Endothelial cell of umbilical vein (primary cell): ENCODE results near the gene CD300C. TPM values are rescaled to one million over a fixed set of nuclear protein-coding genes. Genes with fewer than 3 reads are reported as not detected.

ENCODE experiments used
- polyA plus RNA-seq, 4 experiments: library from polyadenylated mRNA; depleted of rRNA in 3 of 4; stranded (reverse) in 3 of 4; unstranded in 1 of 4; fragments of >200 nt; gene quantifications; 2 replicates each; pipeline versions ENCODE4 v1.2.1 to v1.2.3, GENCODE V29; 2011 to 2012; ENCODE audit warnings: missing spikeins in 1 of 4
- total RNA-seq: library from RNA; stranded (reverse); gene quantifications from 2 replicates; pipeline ENCODE4 v1.2.3, GENCODE V29; 2021

Gene CD300C
- total and polyA plus RNA-seq, 2 donors (not counting 3 experiments of a cell fraction or from before 2014, with no cell fraction given), result not detected

Other genes with a start within 250 kb of the CD300C start
- 0.21 and 0.84 TPM in 2 replicates for gene KIF19, start 219.9 kb downstream of the CD300C start, total RNA-seq
- 0.10 and 0.11 TPM in 2 replicates for gene KIF19, start 219.9 kb downstream of the CD300C start, polyA plus RNA-seq
- gene BTBD17, start 184.2 kb downstream of the CD300C start, total RNA-seq, result not detected in 2 replicates
- gene BTBD17, start 184.2 kb downstream of the CD300C start, polyA plus RNA-seq, result not detected in 2 replicates
- not detected in 2 replicates for gene GPR142, start 178.6 kb downstream of the CD300C start, total RNA-seq
- gene GPR142, start 178.6 kb downstream of the CD300C start, polyA plus RNA-seq, result not detected in 2 replicates
- not detected in 2 replicates for gene GPRC5C, start 114.0 kb downstream of the CD300C start, total RNA-seq
- not detected in 2 replicates for gene GPRC5C, start 114.0 kb downstream of the CD300C start, polyA plus RNA-seq
- not detected in 2 replicates for gene CD300A, start 79.5 kb downstream of the CD300C start, total RNA-seq
- gene CD300A, start 79.5 kb downstream of the CD300C start, polyA plus RNA-seq, result not detected in 2 replicates
- gene CD300LB, start 14.6 kb downstream of the CD300C start, total RNA-seq, result not detected in 2 replicates
- not detected in 2 replicates for gene CD300LB, start 14.6 kb downstream of the CD300C start, polyA plus RNA-seq
- not detected in 2 replicates for gene CD300H, start 21.4 kb upstream of the CD300C start, total RNA-seq
- gene CD300H, start 21.4 kb upstream of the CD300C start, polyA plus RNA-seq, result not detected in 2 replicates
- not detected in 2 replicates for gene CD300LD, start 46.2 kb upstream of the CD300C start, total RNA-seq
- not detected in 2 replicates for gene CD300LD, start 46.2 kb upstream of the CD300C start, polyA plus RNA-seq
- not detected in 2 replicates for gene CD300E, start 77.6 kb upstream of the CD300C start, total RNA-seq
- gene CD300E, start 77.6 kb upstream of the CD300C start, polyA plus RNA-seq, result not detected in 2 replicates
- not detected in 2 replicates for gene CD300LF, start 166.8 kb upstream of the CD300C start, total RNA-seq
- not detected in 2 replicates for gene CD300LF, start 166.8 kb upstream of the CD300C start, polyA plus RNA-seq
- gene RAB37, start 191.1 kb upstream of the CD300C start, total RNA-seq, result 0.21 TPM in 1 of 2 replicates, not detected in the other
- 0.10 and 0.11 TPM in 2 replicates for gene RAB37, start 191.1 kb upstream of the CD300C start, polyA plus RNA-seq
- 26.8 and 26.9 TPM in 2 replicates for gene NHERF1, start 202.5 kb upstream of the CD300C start, total RNA-seq
- gene NHERF1, start 202.5 kb upstream of the CD300C start, polyA plus RNA-seq, result 22.4 and 24.4 TPM in 2 replicates
- gene NAT9, start 230.2 kb upstream of the CD300C start, total RNA-seq, result 44.8 and 45.8 TPM in 2 replicates
- gene NAT9, start 230.2 kb upstream of the CD300C start, polyA plus RNA-seq, result 37.2 and 39.3 TPM in 2 replicates